Omental fat pad (tissue), 4 donors: Measurements from ENCODE around the gene TRMT61B. TPM values are rescaled to one million over a fixed set of nuclear protein-coding genes. Genes with fewer than 3 reads are reported as not detected.

Source experiments
- ATAC-seq: fragments of 150-250 bp; one replicate; pipeline ENCODE4 v1.9.1; 2016; ENCODE audit warnings: mild to moderate bottlenecking, moderate library complexity; ENCODE audit not compliant: low FRiP score
- DNase-seq: peaks from one replicate; pipeline ENCODE4 v3.0.0-alpha.2; 2019; ENCODE audit warnings: low spot score
- CTCF ChIP-seq, 3 donors: fragments of 450-650 bp; IDR thresholded peaks; one replicate each; pipeline ENCODE4 v1.5.1; 2016 to 2017; ENCODE audit warnings: antibody characterized with exemption in 3 of 3, mild to moderate bottlenecking in 3 of 3, moderate library complexity in 2 of 3
- total RNA-seq, 4 donors: library from RNA; depleted of rRNA; stranded (reverse); fragments of >200 nt; gene quantifications; one replicate each; pipeline ENCODE4 v1.1.0, GENCODE V29; 2016

The TRMT61B gene
- total RNA-seq, 4 donors from 2014 or later: 5.7 to 11.7 (median 8.8) TPM

- ATAC-seq (no peak), DNase-seq (no peak)
- TF ChIP-seq CTCF (IDR thresholded peaks at IDR 0.05): no peak
Observed at GRCh38 chr2:28905533-28905932, 35.4 kb upstream of the TRMT61B start.

GRCh38 chr2:28904802-28905457 is 34.8 kb upstream of the TRMT61B start:
- DNase-seq (no peak), ATAC-seq (no peak)
- TF ChIP-seq CTCF (IDR thresholded peaks at IDR 0.05): no peak

- ATAC-seq: peak; percentile 63
- DNase-seq: no peak
- TF ChIP-seq CTCF (IDR thresholded peaks at IDR 0.05): no peak
Observed at GRCh38 chr2:28904295-28904694, 34.2 kb upstream of the TRMT61B start.

- no peak for ATAC-seq
- DNase-seq: no peak
- no peak for TF ChIP-seq CTCF (IDR thresholded peaks at IDR 0.05)
Observed at GRCh38 chr2:28902584-28902983, 32.5 kb upstream of the TRMT61B start.

GRCh38 chr2:28901841-28902240 is 31.7 kb upstream of the TRMT61B start:
- no peak for DNase-seq
- no peak for ATAC-seq
- no peak for TF ChIP-seq CTCF (IDR thresholded peaks at IDR 0.05)

- DNase-seq: no peak
- no peak for ATAC-seq
- no peak for TF ChIP-seq CTCF (IDR thresholded peaks at IDR 0.05)
Observed at GRCh38 chr2:28901202-28901601, 31.1 kb upstream of the TRMT61B start.

- no peak for ATAC-seq
- TF ChIP-seq CTCF (IDR thresholded peaks at IDR 0.05): no peak
- no peak for DNase-seq
Observed at GRCh38 chr2:28898048-28898447, 27.9 kb upstream of the TRMT61B start.
